Ammon's horn (tissue), 1 donor: ENCODE data around the gene OPTN.

Experiments
- DNase-seq: peaks from one replicate; pipeline ENCODE4 v3.0.0-alpha.2; 2016; ENCODE audit warnings: low spot score

The OPTN gene

GRCh38 chr10:13184276-13184675 is 84.3 kb downstream of the OPTN start:
- no peak for DNase-seq

- DNase-seq = no peak
Measured at GRCh38 chr10:13184730-13185514, 85.0 kb downstream of the OPTN start.

GRCh38 chr10:13187135-13187534 is 87.2 kb downstream of the OPTN start:
- DNase-seq = no peak
